Keratinocyte (primary cell): ENCODE measurements around the gene BMP15.

ENCODE experiments used
- EZH2 ChIP-seq: IDR thresholded peaks from one replicate; pipeline ENCODE4 v1.6.1; 2012; ENCODE audit warnings: inconsistent platforms, mild to moderate bottlenecking, low read length, moderate library complexity
- TF ChIP-seq, protein P1 (sequence below), 3 experiments: IDR thresholded peaks in 1 of 3; conservative IDR thresholded peaks in 1 of 3; optimal IDR thresholded peaks in 1 of 3; 2 replicates in 2 of 3; 3 replicates in 1 of 3; pipeline versions ENCODE3 to v1.5.1; 2011; ENCODE audit warnings: low read length in 3 of 3, mild to moderate bottlenecking in 3 of 3, moderate library complexity in 2 of 3, control low read depth in 1 of 3, inconsistent platforms in 1 of 3; ENCODE audit not compliant: insufficient read depth in 2 of 3; ENCODE audit errors: extremely low read depth in 1 of 3

GRCh38 chrX:50877310-50877709 is 33.2 kb upstream of the BMP15 start:
- TF ChIP-seq, protein P1, sequence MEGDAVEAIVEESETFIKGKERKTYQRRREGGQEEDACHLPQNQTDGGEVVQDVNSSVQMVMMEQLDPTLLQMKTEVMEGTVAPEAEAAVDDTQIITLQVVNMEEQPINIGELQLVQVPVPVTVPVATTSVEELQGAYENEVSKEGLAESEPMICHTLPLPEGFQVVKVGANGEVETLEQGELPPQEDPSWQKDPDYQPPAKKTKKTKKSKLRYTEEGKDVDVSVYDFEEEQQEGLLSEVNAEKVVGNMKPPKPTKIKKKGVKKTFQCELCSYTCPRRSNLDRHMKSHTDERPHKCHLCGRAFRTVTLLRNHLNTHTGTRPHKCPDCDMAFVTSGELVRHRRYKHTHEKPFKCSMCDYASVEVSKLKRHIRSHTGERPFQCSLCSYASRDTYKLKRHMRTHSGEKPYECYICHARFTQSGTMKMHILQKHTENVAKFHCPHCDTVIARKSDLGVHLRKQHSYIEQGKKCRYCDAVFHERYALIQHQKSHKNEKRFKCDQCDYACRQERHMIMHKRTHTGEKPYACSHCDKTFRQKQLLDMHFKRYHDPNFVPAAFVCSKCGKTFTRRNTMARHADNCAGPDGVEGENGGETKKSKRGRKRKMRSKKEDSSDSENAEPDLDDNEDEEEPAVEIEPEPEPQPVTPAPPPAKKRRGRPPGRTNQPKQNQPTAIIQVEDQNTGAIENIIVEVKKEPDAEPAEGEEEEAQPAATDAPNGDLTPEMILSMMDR (optimal IDR thresholded peaks at IDR 0.05 in 1 of 3, IDR thresholded peaks at IDR 0.05 in 1 of 3, conservative IDR thresholded peaks at IDR 0.05 in 1 of 3; ENCODE audit: extremely low read depth in 1 of 3, insufficient read depth in 2 of 3, low read length in 3 of 3) = no peak
- no peak for TF ChIP-seq EZH2
